ENCODE data around the gene LBX1.

LBX1 gene

DNA sequence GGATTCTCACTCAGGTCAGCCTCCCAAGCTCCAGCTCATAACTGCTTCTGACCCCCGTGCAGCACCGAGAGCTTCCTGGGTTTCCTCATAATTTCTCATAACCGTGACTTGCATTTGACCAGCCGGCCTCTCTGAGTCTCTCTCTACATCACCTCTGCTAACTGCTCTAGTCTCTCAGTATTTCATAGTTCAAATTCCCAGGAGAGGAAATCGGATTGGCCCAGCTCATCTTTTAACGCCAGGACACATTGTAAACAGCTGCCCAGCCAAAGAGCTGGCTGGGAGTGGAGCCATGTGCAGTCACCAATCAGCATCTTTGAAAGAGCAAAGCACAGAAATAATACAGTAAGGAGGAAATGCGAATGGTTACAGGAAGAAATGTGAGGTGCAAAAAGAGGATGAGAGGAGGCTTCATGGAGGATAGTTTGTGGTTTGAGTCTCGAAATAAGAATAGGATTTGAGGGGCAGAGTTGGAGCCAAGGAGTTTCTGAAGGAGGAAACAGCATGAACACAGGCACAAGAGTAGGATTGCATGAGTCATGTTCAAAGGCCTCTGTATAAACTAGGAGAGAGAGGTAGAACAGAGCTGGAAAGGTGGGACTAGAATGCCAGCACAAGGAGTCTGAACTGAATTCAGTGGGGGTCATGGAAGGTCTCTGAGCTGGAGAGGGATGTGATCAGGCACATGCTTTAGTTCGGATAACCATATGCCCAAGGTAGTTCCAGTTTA is 15.2 kb upstream of the LBX1 start:
- peak in 1 of 56 donors; percentile 6 for DNase-seq

DNA sequence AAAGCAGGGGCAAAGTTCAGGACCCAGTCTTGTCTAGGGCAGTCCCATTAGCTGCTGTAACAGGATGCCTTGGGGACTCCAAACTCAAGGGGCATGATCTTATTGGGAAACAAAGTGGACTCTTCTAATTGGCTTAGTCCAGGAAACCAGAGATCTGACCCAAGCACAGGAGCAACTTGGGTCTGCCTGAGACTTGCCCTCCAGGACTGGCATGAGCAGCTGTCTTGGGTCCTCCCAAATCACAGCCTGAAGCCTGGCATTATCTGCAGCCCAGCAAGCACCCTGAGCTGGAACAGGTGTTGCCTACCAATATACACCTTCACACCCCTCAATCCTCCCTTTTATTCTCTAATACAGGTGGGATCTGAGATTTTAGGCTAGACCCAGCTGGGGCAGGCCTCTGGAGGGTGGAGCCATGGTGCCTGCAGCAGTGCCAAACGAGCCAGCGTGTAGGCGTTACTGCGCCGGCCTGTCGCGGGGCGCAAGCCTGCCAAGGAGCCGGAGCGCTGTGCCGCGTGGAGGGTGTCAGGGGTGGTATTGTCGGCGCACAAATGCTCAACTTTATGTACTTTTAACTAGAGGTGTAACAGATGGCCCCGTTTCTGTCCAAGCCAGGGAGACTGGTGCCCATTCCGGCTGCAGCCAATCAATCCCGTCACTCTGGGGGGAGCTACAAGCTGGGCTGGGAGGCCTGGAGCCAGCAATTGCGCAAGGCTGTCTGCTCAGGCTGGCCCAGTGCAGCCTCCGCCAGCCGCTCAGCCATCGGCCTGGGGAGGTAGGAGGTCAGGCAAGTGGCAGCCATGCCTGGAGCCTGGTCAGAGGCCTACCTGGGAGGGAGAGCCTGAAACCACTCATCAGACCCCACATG is 12.8 kb upstream of the LBX1 start:
- no peak for DNase-seq

GRCh38 chr10:101238732-101239105 is 9.5 kb upstream of the LBX1 start:
- no peak for DNase-seq

DNA sequence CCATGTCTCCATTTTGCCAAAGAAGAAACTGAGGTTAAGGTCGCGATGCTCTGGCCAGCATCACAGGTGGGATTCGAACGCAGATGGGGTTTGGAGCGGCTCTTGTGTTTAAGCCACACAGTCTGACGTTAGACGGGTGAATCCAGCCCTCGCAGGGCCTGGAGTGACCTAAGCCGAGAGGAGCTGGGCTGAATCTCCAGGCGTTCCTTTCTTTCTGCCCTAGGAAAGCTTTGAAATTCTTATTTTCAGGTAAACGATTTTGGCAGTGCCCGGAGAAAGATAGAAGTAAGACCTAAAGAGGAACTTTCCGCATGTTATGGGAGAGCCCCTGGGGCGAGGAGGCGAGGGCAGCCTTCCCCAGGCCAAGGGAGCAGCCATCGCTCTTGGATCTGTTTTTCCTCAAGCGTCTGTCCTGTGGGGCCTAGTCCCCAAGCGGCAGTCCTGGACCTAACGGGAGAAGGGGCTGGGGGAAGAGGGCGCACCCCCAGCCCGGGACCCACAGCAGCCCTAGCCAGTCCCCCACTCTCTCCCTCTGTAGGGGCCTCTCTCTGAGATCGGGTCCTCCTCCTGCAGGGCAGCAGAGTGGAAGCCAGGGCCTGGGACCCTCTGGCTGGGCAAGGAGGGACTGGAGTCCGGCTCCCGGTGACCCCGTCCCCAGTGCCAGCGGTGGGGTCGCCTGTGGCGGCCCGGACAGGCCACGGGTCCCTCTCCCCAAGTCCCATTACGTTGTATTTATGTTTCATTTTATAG is 8.9 kb upstream of the LBX1 start:
- no peak for DNase-seq

- no peak for DNase-seq
Observed at GRCh38 chr10:101237081-101237981, 8.1 kb upstream of the LBX1 start.

DNA sequence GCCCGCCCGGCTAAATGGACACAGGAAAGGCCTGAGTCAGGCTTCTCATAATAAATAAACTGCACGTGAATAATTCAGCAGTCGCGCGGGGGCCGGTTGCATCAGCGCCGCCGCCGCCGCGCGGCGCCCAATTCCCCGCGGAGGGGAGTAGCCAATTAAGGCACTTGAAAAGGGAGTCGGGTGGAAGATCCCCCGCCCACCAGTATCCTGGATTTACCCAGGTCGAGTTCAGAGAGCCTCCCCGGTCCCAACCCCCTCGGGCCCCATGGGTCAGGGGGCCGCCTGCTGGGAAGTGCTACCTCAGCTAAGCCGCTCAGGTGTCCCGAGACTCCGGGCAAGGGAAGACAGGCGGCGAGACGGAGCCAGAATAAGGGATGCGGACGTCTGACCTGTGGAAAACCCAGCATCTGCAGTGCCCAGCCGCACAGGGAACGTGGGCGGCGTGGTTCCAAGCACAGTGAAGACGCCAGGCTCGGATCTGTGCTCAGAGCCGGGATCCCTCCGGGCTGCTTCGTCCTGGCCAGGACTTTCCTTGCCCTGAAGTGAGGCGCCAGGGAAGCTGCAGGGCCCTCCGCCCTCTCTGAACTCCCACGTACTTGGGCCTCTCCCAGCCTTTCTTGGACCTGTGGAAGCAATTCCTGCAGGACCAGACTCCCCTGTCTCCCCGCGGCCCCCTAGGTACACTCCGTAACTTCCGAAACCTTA is 7.3 kb upstream of the LBX1 start:
- no peak for DNase-seq

- DNase-seq: no peak
Observed at GRCh38 chr10:101235766-101236165, 6.5 kb upstream of the LBX1 start.

DNA sequence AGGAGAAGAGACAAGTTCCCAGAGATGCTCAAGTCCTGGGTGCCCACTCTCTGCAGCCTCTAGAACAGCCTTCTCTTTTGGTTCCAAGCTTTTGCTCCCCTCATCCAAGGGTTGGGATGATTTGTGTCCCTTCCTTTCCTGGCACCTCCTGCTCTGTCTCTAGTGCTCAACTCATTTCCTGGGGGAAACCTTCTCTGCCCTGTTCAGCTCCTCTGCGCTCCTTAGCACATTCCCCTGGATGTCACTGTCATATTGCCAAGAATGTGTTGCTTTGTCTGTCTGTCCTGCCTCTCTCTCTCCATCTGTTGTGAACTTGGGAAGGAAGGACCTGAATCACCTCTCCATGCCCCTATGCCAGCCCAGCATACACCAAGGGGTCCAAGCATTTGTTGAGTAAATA is 5.1 kb upstream of the LBX1 start:
- DNase-seq: no peak

DNA sequence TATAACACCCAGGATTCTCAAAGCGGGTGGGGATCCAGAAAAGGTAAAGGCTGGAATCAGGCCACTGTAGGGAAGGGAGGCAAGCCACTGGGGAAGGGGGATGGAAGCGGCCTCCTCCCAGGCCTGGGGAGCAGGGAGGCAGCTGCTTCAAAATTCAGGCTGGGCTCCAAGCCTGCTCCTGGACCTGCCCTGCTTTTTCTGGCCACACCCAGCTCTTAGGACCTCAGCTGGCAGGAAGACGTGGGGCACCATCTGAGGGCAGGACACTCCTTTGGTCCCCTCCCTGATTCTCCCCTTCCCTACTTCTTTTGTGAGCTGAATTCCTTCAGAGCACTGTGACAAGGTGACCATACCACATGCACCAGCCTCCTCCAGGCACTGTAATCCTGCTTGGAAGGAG is 4.6 kb upstream of the LBX1 start:
- no peak for DNase-seq

- DNase-seq: no peak
Observed at GRCh38 chr10:101233443-101233842, 4.2 kb upstream of the LBX1 start.

- DNase-seq: no peak
Observed at GRCh38 chr10:101231912-101232689, 2.8 kb upstream of the LBX1 start.

DNA sequence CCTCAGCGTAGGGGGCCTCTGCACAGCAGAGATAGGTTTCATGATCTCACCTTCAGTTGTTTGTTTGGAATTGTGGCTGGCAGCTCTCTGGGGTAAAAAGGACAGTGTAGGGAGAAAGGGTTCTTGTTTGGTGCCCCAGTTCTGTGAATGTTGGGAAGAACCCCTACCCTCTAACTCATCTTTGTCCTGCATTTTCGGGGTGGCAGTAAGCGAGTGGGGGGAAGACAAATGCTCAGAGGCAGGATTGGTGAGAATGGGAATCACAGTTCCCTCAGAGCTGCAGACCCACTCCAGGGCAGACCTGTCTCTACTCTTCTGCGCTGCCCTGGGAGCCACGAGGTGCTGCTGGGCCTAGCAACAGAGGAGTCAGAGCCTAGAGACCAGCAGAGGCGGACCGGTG is 1.8 kb upstream of the LBX1 start:
- no peak for DNase-seq

DNA sequence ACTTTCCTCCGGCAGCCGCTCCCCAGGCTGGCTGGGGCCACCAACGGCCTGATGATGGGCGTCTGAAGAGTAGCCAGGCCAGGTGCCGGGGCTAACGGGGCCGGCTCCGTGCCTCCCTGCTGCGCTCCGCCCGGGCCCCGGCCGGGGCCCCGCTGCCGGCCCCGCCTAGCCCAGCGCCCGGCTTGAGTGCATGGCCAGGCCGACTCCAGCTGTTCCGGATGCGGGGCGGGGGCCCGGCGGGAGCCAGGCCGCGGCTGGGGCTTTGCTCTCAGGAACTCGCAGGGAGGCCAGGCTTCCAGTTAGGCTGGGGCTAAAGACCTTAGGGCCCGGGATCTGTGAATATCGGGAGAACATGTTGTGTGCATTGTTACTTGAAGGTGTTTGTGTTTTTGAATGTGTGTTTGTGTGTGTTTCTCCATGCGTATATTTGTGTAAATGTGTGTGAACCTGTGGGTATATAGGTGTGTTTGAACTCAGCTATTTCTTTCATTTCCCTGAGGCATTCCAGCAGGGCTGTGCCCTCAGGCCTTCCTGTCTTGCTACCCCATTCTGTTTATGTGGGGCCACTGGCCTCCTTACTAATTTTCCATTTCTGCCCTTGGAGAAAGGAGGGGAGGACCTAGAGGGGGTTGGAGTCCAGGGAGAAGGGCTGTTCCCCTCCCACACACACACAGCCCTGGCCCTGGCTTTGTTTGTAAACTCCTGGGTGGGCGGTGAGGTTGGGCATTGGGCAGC is 1.1 kb upstream of the LBX1 start:
- DNase-seq: no peak

GRCh38 chr10:101228966-101229265 is 347 bp downstream of the LBX1 start:
- no peak for DNase-seq

DNA sequence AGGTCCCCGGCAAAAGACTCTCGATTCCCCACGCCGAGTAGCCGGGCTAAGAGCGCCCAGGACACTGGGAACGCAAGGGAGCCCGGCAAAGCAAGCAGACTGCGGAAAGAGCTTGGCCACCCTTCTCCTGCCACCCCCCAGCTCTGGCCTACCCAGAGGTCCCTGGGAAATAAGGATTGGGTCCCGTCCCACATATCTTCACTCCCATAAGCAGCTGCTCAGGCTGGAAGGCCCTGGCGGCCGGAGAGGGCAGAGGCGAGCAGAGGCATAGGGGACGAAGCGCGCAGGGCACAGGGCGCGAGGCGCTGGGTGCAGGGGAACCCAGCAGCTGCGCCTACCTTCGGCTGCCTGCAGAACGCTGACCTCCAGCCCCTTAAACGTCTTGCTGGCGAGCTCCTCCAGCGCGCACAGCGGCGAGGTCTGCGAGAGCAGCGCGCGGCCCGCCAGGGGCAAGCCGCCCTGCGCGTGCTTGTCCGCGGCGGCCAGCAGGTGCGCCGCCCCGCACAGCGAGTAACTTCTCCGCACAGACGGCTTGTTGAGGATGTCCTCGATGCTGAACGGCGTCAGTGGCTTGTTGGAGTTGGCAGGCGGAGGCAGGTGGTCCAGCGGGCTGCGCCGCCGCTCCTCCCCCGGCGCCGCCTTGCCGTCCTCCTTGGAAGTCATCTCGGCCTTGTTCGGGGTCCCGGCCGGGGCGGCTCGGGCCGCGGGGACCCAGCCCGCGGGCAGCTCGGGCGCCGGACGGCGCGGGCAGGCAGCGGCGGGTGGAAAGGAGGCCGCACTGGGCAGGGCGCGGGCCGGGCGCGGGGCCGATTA is 904 bp downstream of the LBX1 start:
- DNase-seq: no peak

DNA sequence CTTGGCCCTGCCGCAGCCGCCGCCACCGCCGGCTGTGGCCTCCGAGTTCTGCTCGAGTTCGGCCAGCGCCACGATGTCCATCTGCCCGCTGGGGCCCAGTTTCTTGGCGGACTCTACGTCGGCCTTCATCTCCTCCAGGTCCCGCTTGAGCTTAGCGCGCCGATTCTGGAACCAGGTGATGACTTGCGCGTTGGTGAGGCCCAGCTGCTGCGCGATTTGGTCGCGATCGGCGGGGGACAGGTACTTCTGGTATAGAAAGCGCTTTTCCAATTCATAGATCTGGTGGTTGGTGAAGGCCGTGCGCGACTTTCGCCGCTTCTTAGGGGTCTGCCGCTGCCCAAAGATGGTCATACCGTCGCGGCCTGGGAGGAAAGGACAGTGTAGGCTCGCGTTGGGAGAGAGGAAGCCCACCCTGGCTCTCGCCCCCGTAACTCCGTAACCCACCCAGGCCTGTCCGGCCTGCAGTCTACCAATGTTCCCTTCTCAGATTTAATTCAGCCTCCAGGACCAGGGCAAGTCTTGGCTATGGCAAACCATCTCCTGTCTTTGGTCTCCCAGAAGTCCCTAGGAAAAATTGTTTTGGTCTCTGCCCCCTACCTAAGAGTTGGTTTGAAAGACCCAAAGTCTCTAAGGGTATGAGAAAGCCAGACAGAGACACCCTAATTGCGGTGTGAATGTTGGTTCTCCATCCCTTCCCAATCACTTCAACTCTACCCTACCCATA is 1.7 kb downstream of the LBX1 start:
- no peak for DNase-seq

Data from nucleus accumbens (tissue), 56 donors.